ENCODE results near the gene CCL18.

DNA sequence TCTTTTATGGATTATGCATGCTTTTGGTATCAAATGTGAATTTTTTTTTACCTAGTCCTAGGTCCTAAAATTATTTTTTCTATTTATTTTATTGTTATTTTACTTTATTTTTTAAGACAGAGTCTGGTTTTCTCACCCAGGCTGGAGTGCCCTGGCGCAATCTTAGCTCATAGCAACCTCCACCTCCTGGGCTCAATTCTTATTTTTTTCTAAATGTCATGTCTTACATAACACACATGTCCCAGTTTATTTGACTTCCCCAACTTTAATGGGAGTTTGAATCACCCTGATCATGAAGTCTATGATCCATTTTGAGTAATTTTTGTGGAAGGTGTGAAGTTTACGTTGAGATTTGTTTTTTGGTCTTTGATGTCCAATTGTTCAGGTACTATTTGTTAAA is 3.3 kb upstream of the CCL18 start:
- no peak for TF ChIP-seq HDAC2 (IDR thresholded peaks at IDR 0.05)
- TF ChIP-seq, protein P1, sequence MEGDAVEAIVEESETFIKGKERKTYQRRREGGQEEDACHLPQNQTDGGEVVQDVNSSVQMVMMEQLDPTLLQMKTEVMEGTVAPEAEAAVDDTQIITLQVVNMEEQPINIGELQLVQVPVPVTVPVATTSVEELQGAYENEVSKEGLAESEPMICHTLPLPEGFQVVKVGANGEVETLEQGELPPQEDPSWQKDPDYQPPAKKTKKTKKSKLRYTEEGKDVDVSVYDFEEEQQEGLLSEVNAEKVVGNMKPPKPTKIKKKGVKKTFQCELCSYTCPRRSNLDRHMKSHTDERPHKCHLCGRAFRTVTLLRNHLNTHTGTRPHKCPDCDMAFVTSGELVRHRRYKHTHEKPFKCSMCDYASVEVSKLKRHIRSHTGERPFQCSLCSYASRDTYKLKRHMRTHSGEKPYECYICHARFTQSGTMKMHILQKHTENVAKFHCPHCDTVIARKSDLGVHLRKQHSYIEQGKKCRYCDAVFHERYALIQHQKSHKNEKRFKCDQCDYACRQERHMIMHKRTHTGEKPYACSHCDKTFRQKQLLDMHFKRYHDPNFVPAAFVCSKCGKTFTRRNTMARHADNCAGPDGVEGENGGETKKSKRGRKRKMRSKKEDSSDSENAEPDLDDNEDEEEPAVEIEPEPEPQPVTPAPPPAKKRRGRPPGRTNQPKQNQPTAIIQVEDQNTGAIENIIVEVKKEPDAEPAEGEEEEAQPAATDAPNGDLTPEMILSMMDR (IDR thresholded peaks at IDR 0.05 in 2 of 3, conservative IDR thresholded peaks at IDR 0.05 in 1 of 3; ENCODE audit: control insufficient read depth in 2 of 3, extremely low read depth in 1 of 3, insufficient read depth in 1 of 3, low read depth in 3 of 3, low read length in 3 of 3) = no peak
- TF ChIP-seq BMI1 (IDR thresholded peaks at IDR 0.05; ENCODE audit: borderline replicate concordance) = no peak
- TF ChIP-seq EGR1 (IDR thresholded peaks at IDR 0.05; ENCODE audit: borderline replicate concordance in 1 of 2, low read depth in 2 of 2, low read length in 2 of 2) = no peak

Measured in GM12878 (cell line).